HFF-Myc (cell line): ENCODE measurements around the gene POLRMT.

Experiments
- DNase-seq: peaks from one replicate; pipeline ENCODE4 v3.0.0-alpha.2; 2011; ENCODE audit warnings: low read depth; ENCODE audit errors: extremely low read depth
- H3K4me3 ChIP-seq: replicated peaks from 2 replicates; pipeline ENCODE4 v1.5.1; 2011; ENCODE audit warnings: low read depth, mild to moderate bottlenecking, control low read depth, low read length
- TF ChIP-seq, protein P1 (sequence below): IDR thresholded peaks from 2 replicates; pipeline ENCODE4 v1.5.1; 2012; ENCODE audit warnings: mild to moderate bottlenecking, low read depth, low read length, control low read depth; ENCODE audit errors: missing control alignments

The POLRMT gene

DNA sequence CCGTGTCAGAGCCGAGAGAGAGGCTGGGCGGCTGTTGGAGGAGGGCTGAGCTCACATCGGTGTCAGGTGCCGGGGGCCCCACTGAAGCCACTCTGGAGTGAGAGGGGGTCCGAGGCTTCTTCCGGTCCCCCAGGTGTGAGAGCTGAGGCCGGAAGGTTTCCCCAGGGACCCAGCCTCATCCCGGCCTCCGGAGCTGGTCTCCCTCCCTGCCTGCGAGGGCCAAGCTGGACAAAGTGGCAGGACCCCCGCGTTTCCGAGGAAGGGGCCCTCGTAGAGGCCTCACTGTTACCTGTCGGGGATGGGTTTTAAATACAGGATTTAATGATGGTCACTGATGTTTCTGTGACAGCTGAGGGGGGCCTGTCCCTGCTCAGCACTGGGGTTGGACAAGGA is 37.1 kb downstream of the POLRMT start:
- TF ChIP-seq, protein P1, sequence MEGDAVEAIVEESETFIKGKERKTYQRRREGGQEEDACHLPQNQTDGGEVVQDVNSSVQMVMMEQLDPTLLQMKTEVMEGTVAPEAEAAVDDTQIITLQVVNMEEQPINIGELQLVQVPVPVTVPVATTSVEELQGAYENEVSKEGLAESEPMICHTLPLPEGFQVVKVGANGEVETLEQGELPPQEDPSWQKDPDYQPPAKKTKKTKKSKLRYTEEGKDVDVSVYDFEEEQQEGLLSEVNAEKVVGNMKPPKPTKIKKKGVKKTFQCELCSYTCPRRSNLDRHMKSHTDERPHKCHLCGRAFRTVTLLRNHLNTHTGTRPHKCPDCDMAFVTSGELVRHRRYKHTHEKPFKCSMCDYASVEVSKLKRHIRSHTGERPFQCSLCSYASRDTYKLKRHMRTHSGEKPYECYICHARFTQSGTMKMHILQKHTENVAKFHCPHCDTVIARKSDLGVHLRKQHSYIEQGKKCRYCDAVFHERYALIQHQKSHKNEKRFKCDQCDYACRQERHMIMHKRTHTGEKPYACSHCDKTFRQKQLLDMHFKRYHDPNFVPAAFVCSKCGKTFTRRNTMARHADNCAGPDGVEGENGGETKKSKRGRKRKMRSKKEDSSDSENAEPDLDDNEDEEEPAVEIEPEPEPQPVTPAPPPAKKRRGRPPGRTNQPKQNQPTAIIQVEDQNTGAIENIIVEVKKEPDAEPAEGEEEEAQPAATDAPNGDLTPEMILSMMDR = no peak

DNA sequence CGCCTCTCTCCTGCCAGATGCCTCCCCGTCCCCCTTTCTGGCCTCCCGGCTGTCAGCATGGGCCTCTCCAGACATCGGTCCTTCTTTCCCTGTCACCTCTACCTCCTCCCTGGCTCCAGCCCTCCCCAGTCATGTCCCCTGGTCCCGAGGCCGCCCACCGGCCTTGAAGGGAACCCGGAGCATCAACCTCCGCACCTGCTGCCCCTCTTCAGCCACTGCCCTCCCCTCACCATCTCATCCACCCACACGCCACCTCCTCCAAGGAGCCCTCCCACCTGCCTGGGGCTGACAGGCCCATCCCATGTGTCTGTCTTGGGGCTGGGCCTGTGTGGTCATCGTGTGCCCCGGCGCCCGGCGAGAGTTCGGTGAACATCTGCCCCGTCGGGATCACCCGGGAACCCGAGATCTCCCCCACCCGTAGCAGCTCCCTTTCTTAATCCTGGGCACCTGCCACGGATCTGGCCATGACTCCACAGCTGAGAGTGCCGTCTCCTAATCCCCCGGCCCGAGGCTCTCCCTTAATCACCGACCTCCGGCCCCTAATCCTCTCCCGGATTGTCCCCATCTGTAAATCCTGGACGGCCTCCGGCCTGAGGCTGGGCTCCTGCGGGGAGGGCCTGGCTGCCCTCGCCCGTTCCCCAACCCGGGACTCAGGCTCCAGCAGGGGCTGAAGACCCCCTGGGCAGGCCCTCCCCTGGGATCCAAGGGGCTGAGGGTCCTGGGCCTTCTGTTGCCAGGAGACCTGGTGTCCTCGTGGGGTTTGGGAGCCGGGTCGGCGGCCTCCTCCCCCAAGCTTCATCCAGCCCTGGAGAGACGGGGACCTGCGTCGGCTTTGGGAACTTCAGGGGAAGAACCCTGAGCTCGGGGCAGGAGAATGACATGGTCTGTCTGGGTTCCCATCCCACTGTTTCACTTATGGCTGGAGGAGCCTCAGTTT is 37.7 kb downstream of the POLRMT start:
- no peak overlapping the region for H3K4me3 ChIP-seq
- TF ChIP-seq, protein P1 = no peak
- no peak for DNase-seq

More for the DNA sequence above, 37.1 kb downstream of the POLRMT start:
- no peak for DNase-seq
- no peak overlapping the region for H3K4me3 ChIP-seq

DNA sequence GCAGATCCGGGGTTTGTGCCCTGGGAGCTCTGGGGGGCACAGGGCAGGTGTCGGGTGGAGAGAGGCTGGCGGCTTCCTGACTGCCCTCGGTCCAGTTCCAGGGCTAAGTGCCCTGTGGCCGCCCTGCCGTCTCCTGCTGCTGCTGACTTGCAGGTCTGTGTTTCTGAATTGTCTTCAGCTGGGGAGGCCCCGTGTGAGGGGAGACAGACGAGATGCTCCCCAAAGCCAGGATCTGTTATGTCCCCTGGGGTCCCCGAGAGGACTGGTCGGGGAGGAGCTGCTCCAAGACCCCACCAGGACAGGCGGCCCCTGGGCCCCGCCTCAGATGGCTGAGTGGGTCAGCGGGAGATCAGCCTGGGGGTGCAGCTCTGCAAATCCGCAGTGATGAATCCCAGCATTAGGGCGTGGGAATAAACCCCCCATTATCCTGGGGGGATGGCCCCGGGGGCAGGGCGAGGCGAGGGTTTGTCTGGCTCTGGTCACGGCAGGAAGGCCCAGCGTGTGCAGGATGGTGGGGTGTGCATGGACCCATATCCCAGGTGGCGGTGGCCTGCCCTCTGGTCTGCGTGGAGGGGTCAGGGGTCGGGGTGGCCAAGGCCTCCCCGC is 39.0 kb downstream of the POLRMT start:
- TF ChIP-seq, protein P1 = no peak
- DNase-seq = no peak
- no peak overlapping the region for H3K4me3 ChIP-seq

DNA sequence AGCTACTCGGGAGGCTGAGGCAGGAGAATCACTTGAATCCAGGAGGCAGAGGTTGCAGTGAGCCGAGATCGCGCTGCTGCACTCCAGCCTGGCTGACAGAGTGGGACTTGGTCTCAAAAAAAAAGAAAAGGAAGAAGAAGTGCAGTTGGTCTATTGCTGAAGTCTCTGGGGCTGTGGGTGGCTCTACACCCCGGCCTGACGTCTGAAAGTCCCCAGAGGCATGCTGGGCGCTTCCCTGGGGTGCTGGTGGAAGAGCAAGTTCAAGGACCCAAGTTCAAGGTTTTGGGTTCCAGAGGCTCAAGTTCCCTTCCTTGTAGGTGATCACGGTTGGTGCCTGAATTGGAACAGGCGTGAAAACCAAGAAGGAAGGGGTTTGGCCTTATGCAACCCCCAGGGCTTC is 39.8 kb downstream of the POLRMT start:
- no peak for DNase-seq
- TF ChIP-seq, protein P1 = no peak
- H3K4me3 ChIP-seq = no peak overlapping the region

DNA sequence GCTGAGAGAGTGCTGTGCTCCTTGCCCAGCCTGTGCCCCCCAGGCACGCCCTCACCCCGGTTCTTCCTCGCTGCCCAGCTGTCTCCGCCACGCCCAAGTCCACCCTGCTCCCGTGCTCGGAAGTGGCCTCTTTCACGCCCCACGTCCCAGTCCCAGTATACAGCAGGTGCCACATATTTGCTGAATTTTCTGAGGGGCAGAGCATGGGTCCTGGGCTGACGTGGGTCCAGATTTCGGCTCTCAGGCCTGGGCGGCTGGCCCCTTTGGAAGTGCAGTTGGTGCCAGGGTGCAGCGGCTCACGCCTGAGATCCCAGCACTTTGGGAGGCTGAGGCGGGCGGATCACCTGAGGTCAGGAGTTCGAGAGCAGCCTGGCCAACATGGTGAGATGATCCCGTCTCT is 40.3 kb downstream of the POLRMT start:
- no peak for DNase-seq
- TF ChIP-seq, protein P1 = no peak
- no peak overlapping the region for H3K4me3 ChIP-seq

DNA sequence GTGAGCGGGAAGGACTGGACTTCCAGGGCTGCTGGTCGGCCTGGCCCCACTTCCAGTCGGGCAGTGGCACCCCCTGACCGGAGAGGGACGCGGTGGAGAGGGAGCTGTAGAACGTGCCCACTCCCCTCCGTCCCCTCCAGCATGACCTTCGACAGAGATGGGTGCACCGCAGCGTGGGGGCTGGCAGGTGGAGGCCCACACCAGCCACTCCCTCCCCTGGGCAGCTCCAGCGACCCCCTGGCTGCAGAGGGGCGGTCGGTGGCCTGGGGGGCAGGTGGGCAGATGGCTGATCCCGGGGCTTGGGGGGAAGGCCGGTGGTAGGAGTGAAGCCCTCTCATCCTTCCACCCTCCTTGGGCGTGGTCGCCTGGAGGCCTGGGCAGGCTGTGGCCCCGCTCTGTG is 41.2 kb downstream of the POLRMT start:
- DNase-seq = no peak
- TF ChIP-seq, protein P1 = no peak
- no peak overlapping the region for H3K4me3 ChIP-seq
